Transverse colon (tissue), 4 donors: Measurements from ENCODE around the gene RPL29.
A peak's percentile ranks its signal among the peaks of the same experiment; 100 is the strongest.

Experiments used
- CTCF ChIP-seq, 5 experiments: fragments of 200-600 bp in 3 of 5; fragments of 450-650 bp in 2 of 5; sonication (generic) in 3 of 5; IDR thresholded peaks; 1 replicate in 2 of 5; 2 replicates in 3 of 5; pipeline ENCODE4 v1.5.1; 2016 to 2017; ENCODE audit warnings: antibody characterized with exemption in 5 of 5, inconsistent platforms in 3 of 5, mild to moderate bottlenecking in 2 of 5, moderate library complexity in 1 of 5
- POLR2AphosphoS5 ChIP-seq, 3 donors: sonication (generic); formaldehyde crosslinking; IDR thresholded peaks; one replicate each; pipeline ENCODE4 v1.6.1; 2016; ENCODE audit warnings: antibody characterized with exemption in 3 of 3

- peak in 3 of 5 experiments; percentile 28 to 48 (median 38) for TF ChIP-seq CTCF (IDR thresholded peaks at IDR 0.05)
- TF ChIP-seq POLR2AphosphoS5 (IDR thresholded peaks at IDR 0.05): no peak
Observed at GRCh38 chr3:51974277-51974962, 21.3 kb downstream of the RPL29 start.
